DND-41 (cell line): ENCODE data around the gene ZNF883.

Source experiments
- EZH2 ChIP-seq: IDR thresholded peaks from 3 replicates; pipeline ENCODE4 v1.6.1; 2012; ENCODE audit warnings: borderline replicate concordance, low read depth, mild to moderate bottlenecking, moderate library complexity, low read length, inconsistent platforms; ENCODE audit not compliant: severe bottlenecking
- TF ChIP-seq, protein P1 (sequence below): IDR thresholded peaks from 2 replicates; pipeline ENCODE4 v1.5.1; 2012; ENCODE audit warnings: borderline replicate concordance, low read length, moderate library complexity, mild to moderate bottlenecking; ENCODE audit not compliant: poor library complexity, severe bottlenecking; ENCODE audit errors: extremely low read depth

DNA sequence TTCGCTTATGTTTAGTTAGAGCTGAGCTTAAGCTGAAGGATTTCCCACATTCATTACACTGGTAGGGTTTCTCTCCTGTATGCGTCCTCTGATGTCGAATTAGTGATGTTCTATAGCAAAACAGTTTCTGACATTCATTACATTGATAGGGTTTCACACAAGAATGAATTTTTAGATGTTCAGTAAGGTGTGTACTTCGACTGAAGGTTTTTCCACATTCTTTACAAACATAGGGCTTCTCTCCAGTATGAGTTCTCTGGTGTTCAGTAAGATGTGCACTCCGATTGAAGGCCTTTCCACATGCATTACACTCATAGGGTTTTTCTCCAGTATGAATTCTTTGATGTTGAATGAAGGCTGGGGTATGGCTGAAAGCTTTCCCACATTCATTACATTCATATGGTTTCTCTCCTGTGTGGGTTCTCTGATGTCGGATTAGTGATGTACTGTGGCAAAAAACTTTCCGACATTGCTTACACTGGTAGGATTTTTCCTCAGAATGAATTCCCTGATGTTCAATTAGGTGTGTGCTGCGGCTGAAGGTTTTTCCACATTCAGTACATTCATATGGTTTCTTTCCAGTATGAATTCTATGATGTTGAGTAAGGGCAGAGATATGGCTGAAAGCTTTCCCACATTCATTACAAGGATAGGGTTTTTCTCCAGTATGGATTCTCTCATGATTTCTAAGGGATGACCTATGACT lies 14.6 kb downstream of the ZNF883 start:
- TF ChIP-seq, protein P1, sequence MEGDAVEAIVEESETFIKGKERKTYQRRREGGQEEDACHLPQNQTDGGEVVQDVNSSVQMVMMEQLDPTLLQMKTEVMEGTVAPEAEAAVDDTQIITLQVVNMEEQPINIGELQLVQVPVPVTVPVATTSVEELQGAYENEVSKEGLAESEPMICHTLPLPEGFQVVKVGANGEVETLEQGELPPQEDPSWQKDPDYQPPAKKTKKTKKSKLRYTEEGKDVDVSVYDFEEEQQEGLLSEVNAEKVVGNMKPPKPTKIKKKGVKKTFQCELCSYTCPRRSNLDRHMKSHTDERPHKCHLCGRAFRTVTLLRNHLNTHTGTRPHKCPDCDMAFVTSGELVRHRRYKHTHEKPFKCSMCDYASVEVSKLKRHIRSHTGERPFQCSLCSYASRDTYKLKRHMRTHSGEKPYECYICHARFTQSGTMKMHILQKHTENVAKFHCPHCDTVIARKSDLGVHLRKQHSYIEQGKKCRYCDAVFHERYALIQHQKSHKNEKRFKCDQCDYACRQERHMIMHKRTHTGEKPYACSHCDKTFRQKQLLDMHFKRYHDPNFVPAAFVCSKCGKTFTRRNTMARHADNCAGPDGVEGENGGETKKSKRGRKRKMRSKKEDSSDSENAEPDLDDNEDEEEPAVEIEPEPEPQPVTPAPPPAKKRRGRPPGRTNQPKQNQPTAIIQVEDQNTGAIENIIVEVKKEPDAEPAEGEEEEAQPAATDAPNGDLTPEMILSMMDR: no peak
- no peak for TF ChIP-seq EZH2
